ENCODE results near the gene TAX1BP1. TPM values are rescaled to one million over a fixed set of nuclear protein-coding genes. Genes with fewer than 3 reads are reported as not detected.
A peak's percentile ranks its signal among the peaks of the same experiment; 100 is the strongest.

The TAX1BP1 gene
- total and polyA plus RNA-seq, 8 donors, result 28.3 to 64.6 (median 46.4) TPM

GRCh38 chr7:27723085-27723484, 16.9 kb upstream of the TAX1BP1 start:
- 15 to 26% methylated on average over 1 of the region's 1 CpG for WGBS, 2 donors
- Histone ChIP-seq H3K36me3 (no peaks in the 10 kb centered on the region), H3K27ac (peak overlapping the region in 1 of 4 donors; percentile 13), H3K27me3 (no peaks in the 10 kb centered on the region), H3K9me3 (no peaks in the 10 kb centered on the region), H3K4me3 (no peak overlapping the region), H3K4me1 (peaks cover 0 to 7% (median 0%) of the 10 kb centered on the region in 3 donors)
- peak in 1 of 4 donors; percentile 12 for TF ChIP-seq CTCF (IDR thresholded peaks at IDR 0.05)
- ATAC-seq (peak; percentile 88 to 94 (median 91)), FAIRE-seq (no peak), DNase-seq (peak in 4 of 6 donors; percentile 34 to 55 (median 46))
- intact Hi-C loops (cut with DNase I), result no loop called here

GRCh38 chr7:27727058-27727457, 12.9 kb upstream of the TAX1BP1 start:
- Histone ChIP-seq H3K36me3 (no peaks in the 10 kb centered on the region), H3K27ac (no peak overlapping the region), H3K27me3 (no peaks in the 10 kb centered on the region), H3K4me3 (no peak overlapping the region), H3K4me1 (peaks cover 0 to 7% (median 0%) of the 10 kb centered on the region in 3 donors), H3K9me3 (no peaks in the 10 kb centered on the region)
- ATAC-seq, result no peak
- FAIRE-seq, result no peak
- WGBS, 2 donors, result 71 to 83% methylated on average over 6 of the region's 6 CpGs
- DNase-seq, result no peak
- intact Hi-C loops (cut with DNase I), result no loop called here
- TF ChIP-seq CTCF (IDR thresholded peaks at IDR 0.05), result no peak

- FAIRE-seq, result no peak
These were observed 9.8 kb upstream of the TAX1BP1 start for GRCh38 chr7:27730112-27730511.

DNA sequence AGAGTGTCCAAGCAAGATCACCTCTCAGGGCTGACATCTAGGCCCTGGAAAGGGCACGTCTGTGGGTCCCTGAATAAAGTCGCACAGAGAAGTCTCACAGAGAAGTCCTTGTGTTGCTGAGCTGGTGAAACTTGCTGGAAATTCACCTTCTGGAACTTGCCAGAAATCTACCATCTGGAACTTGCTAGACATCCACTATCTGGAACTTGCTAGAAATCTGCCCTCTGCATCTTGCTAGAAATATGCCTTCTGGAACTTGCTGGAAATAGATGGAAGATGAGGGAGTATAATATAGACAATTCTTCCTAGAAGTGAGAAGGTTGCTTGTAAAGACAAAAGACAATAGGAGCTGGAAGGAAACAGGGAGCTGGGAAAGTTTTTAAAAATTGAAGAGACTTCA, 5.4 kb upstream of the TAX1BP1 start:
- Histone ChIP-seq H3K9me3 (no peaks in the 10 kb centered on the region), H3K27me3 (no peaks in the 10 kb centered on the region), H3K36me3 (no peaks in the 10 kb centered on the region), H3K4me1 (peaks cover 25 to 37% (median 33%) of the 10 kb centered on the region in 3 donors), H3K4me3 (no peak overlapping the region), H3K27ac (peak overlapping the region in 1 of 4 donors; percentile 20)
- TF ChIP-seq CTCF (IDR thresholded peaks at IDR 0.05), result no peak
- WGBS, 2 donors, result 74 to 82% methylated on average over 2 of the region's 2 CpGs
- intact Hi-C loops (cut with DNase I), result no loop called here
- no peak for FAIRE-seq
- ATAC-seq, result no peak
- no peak for DNase-seq

More at GRCh38 chr7:27730112-27730511, 9.8 kb upstream of the TAX1BP1 start:
- Histone ChIP-seq H3K4me3 (no peak overlapping the region), H3K27ac (no peak overlapping the region), H3K27me3 (no peaks in the 10 kb centered on the region), H3K36me3 (no peaks in the 10 kb centered on the region), H3K4me1 (peaks cover 0 to 5% (median 2%) of the 10 kb centered on the region in 3 donors), H3K9me3 (no peaks in the 10 kb centered on the region)
- intact Hi-C loops (cut with DNase I), result no loop called here
- no peak for TF ChIP-seq CTCF (IDR thresholded peaks at IDR 0.05)
- no peak for ATAC-seq
- 41 to 44% methylated on average over 6 of the region's 6 CpGs for WGBS, 2 donors
- no peak for DNase-seq

DNA sequence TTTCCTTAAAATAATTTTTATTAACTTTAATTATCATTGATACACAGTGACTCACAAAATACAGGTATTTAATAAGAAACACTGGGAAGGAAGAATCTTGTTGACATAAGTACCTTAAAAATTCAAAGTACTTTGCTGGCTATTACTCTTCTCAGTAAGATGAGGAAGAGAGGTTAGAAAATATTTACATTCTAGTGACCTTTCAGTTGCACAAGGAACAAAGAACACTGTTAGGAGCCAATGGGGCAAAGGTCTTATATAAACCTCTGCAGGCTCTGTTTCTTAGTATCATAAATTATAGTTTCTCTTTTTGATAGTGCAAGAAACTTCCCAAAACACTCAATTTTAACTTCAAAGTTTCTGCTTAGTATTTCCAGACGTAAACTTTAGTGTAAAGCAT, 4.8 kb upstream of the TAX1BP1 start:
- Histone ChIP-seq H3K36me3 (no peaks in the 10 kb centered on the region), H3K27ac (peak overlapping the region in 1 of 4 donors; percentile 20), H3K27me3 (no peaks in the 10 kb centered on the region), H3K4me1 (peaks cover 25 to 37% (median 33%) of the 10 kb centered on the region in 3 donors), H3K9me3 (no peaks in the 10 kb centered on the region), H3K4me3 (no peak overlapping the region)
- intact Hi-C loops (cut with DNase I), result no loop called here
- WGBS, 2 donors, result 50 to 51% methylated on average over 1 of the region's 1 CpG
- peak in 1 of 4 donors; percentile 40 for ATAC-seq
- no peak for DNase-seq
- peak; percentile 63 for FAIRE-seq
- no peak for TF ChIP-seq CTCF (IDR thresholded peaks at IDR 0.05)
